GM12891 (cell line): ENCODE data around the gene TAF11.

Experiments
- PAX5 ChIP-seq: IDR thresholded peaks from 2 replicates; pipeline ENCODE4 v1.6.1; 2011; ENCODE audit warnings: low read length, moderate library complexity, mild to moderate bottlenecking; ENCODE audit not compliant: insufficient read depth, severe bottlenecking
- POLR2A ChIP-seq: IDR thresholded peaks from 2 replicates; pipeline ENCODE4 v1.6.1; 2011; ENCODE audit warnings: low read depth, low read length, control low read depth
- POLR2AphosphoS5 ChIP-seq: IDR thresholded peaks from 2 replicates; pipeline ENCODE4 v1.6.1; 2011; ENCODE audit warnings: low read depth, low read length, control low read depth
- POU2F2 ChIP-seq: IDR thresholded peaks from 2 replicates; pipeline ENCODE4 v1.6.1; 2011; ENCODE audit warnings: low read depth, mild to moderate bottlenecking, control low read depth, low read length, moderate library complexity
- SPI1 ChIP-seq: IDR thresholded peaks from 2 replicates; pipeline ENCODE4 v1.6.1; 2011; ENCODE audit warnings: low read depth, low read length, control low read depth
- TAF1 ChIP-seq: IDR thresholded peaks from 2 replicates; pipeline ENCODE4 v1.6.1; 2011; ENCODE audit warnings: low read depth, low read length, control low read depth

GRCh38 chr6:34934516-34934915 is 46.7 kb upstream of the TAF11 start:
- no peak for TF ChIP-seq POLR2AphosphoS5
- TF ChIP-seq SPI1 = no peak
- no peak for TF ChIP-seq POLR2A
- TF ChIP-seq TAF1 = no peak
- no peak for TF ChIP-seq PAX5
- no peak for TF ChIP-seq POU2F2
